Measurements from ENCODE around the gene PLCB1. TPM values are rescaled to one million over a fixed set of nuclear protein-coding genes. Genes with fewer than 3 reads are reported as not detected.

Gene PLCB1
- total RNA-seq, 4 donors from 2014 or later: 13.5 to 110 (median 30.4) TPM

DNA sequence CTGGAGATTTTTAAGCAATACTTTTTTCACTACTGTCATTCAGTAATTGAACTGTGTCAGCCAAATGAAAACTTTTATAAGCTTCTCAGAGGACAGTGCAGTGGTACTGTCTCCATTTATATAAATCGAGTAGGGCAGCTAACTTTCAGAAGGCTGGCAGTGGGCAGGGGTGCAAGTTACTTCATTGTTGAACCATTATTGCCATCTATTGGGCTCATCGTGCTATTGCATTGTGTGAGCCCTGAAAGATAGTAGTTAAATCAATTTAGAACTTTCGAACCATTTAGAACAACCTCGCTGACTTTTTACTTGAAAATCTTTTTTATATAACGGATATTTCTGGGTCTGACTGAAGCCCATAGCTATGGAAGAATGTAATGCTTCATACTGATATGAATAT, 589.0 kb downstream of the PLCB1 start:
- peak in 1 of 2 donors; percentile 33 for DNase-seq
- Histone ChIP-seq H3K27me3 (no peaks in the 10 kb centered on the region), H3K9me3 (no peaks in the 10 kb centered on the region), H3K36me3 (no peaks in the 10 kb centered on the region), H3K27ac (no peak overlapping the region), H3K4me1 (no peaks in the 10 kb centered on the region), H3K4me3 (no peak overlapping the region)
- intact Hi-C loops (cut with DNase I; ENCODE audit: low total_unique reads): loop anchor here (5.0 to 10.0 kb wide), 2 partner anchors 336 to 679 kb away; no protein-coding TSS in a partner anchor
- TF ChIP-seq, protein P1, sequence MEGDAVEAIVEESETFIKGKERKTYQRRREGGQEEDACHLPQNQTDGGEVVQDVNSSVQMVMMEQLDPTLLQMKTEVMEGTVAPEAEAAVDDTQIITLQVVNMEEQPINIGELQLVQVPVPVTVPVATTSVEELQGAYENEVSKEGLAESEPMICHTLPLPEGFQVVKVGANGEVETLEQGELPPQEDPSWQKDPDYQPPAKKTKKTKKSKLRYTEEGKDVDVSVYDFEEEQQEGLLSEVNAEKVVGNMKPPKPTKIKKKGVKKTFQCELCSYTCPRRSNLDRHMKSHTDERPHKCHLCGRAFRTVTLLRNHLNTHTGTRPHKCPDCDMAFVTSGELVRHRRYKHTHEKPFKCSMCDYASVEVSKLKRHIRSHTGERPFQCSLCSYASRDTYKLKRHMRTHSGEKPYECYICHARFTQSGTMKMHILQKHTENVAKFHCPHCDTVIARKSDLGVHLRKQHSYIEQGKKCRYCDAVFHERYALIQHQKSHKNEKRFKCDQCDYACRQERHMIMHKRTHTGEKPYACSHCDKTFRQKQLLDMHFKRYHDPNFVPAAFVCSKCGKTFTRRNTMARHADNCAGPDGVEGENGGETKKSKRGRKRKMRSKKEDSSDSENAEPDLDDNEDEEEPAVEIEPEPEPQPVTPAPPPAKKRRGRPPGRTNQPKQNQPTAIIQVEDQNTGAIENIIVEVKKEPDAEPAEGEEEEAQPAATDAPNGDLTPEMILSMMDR (IDR thresholded peaks at IDR 0.05): peak; percentile 45 to 75 (median 53)
- no peak for TF ChIP-seq POLR2A (IDR thresholded peaks at IDR 0.05)

DNA sequence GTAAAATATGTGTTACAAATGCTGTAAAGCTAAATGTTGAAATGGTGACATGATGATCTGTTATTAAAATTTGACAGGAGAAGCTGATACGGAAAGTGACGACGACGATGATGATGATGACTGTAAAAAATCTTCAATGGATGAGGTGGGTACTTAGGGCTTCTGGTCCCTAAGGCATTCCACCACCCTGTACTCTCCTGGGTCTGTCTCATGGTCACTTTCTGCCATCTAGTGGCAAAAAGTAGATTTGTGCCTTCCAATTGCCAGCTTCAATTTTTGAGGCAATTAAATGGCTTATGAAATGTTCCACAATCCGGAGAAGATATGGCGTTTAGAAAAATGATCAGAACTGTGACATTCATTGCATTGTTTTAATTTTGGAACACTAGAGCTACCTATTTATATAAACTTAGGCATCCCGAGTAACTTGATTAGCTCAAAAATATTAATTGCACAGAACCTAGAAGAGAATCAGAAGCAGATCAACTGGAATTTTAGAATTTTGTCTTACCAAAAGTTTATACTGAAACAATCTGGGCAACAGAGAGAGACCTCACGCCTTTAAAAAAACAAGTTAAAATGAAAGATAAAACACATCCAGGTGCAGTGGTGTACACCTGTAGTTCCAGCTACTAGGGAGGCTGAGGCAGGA, 590.3 kb downstream of the PLCB1 start:
- TF ChIP-seq, protein P1 (IDR thresholded peaks at IDR 0.05): peak; percentile 72 to 85 (median 80)
- TF ChIP-seq POLR2A (IDR thresholded peaks at IDR 0.05): no peak
- Histone ChIP-seq H3K27ac (no peak overlapping the region), H3K27me3 (no peaks in the 10 kb centered on the region), H3K4me1 (no peaks in the 10 kb centered on the region), H3K4me3 (no peak overlapping the region), H3K9me3 (no peaks in the 10 kb centered on the region), H3K36me3 (no peaks in the 10 kb centered on the region)
- DNase-seq: peak; percentile 20 to 21
- intact Hi-C loops (cut with DNase I; ENCODE audit: low total_unique reads): loop anchor here (5.0 to 10.0 kb wide), 2 partner anchors 338 to 680 kb away; no protein-coding TSS in a partner anchor

DNA sequence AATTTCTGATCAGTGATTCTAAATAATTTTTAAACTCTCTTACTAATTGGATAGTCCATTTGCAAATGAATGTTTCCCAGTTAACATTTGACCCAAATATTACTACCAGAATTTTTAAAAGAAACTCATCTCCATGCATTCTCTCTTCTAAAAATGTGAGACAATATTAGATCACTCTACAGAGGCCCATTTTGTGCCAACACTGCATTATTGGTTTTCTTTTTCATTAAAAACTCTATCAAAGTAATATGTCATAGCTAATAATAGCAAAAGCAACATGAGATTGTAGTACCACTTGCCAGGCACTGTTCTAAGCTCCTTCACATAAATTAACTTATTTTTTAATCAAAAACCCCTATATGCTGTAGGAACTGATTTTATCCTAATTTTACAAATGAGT, 591.2 kb downstream of the PLCB1 start:
- no peaks in the 10 kb centered on the region for H3K36me3 ChIP-seq
- no peak for TF ChIP-seq POLR2A (IDR thresholded peaks at IDR 0.05)
- TF ChIP-seq, protein P1 (IDR thresholded peaks at IDR 0.05): no peak
- no peaks in the 10 kb centered on the region for H3K27me3 ChIP-seq
- H3K9me3 ChIP-seq: no peaks in the 10 kb centered on the region
- no peak overlapping the region for H3K27ac ChIP-seq
- H3K4me3 ChIP-seq: no peak overlapping the region
- no peaks in the 10 kb centered on the region for H3K4me1 ChIP-seq
- DNase-seq: no peak
- intact Hi-C loops (cut with DNase I; ENCODE audit: low total_unique reads): loop anchor here (5.0 to 10.0 kb wide), 2 partner anchors 338 to 681 kb away; no protein-coding TSS in a partner anchor

DNA sequence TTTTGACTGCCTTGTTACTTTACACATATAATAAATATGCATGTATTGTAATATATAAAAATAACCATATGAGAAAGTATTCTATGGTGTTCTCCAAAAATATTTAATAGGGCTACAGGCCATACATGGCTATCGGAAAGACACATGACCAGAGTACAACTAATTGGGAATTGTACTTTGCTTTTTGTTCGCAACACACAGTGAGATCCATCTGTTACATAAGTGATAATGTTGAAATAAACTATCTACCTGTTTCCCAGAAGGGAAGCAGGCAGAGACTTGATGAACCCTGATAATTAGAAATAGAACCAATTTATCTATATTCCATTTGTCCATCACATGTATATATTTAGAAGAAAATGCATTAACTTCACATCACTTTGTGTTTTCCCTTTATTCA, 592.8 kb downstream of the PLCB1 start:
- TF ChIP-seq POLR2A (IDR thresholded peaks at IDR 0.05): no peak
- TF ChIP-seq, protein P1 (IDR thresholded peaks at IDR 0.05): no peak
- H3K27me3 ChIP-seq: no peaks in the 10 kb centered on the region

DNA sequence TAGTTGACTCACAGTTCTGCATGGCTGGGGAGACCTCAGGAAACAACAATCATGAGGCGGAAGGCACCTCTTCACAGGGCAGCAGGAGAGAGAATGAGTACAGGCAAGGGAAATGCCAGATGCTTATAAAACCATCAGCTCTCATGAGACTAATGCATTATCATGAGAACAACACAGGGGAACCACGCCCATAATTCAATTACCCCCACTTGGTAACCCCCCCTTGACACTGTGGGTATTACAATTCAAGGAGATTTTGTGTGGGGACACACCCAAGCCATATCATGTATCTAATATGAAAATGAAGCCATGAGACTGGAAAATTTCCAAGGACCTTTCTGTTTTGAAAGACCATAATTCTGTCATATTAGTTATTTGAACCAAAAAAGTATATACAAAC, 594.4 kb downstream of the PLCB1 start:
- TF ChIP-seq, protein P1 (IDR thresholded peaks at IDR 0.05): no peak
- TF ChIP-seq POLR2A (IDR thresholded peaks at IDR 0.05): no peak
- intact Hi-C loops (cut with DNase I; ENCODE audit: low total_unique reads): loop anchor here (10.0 kb wide), 1 partner anchor 342 kb away; no protein-coding TSS in a partner anchor

More for the DNA sequence above, 592.8 kb downstream of the PLCB1 start:
- no peak overlapping the region for H3K4me3 ChIP-seq
- H3K36me3 ChIP-seq: no peaks in the 10 kb centered on the region
- intact Hi-C loops (cut with DNase I; ENCODE audit: low total_unique reads): loop anchor here (5.0 to 10.0 kb wide), 2 partner anchors 340 to 683 kb away; no protein-coding TSS in a partner anchor
- H3K4me1 ChIP-seq: no peaks in the 10 kb centered on the region
- H3K9me3 ChIP-seq: no peaks in the 10 kb centered on the region
- no peak overlapping the region for H3K27ac ChIP-seq
- no peak for DNase-seq

More for the DNA sequence above, 594.4 kb downstream of the PLCB1 start:
- H3K4me1 ChIP-seq: no peaks in the 10 kb centered on the region
- no peaks in the 10 kb centered on the region for H3K36me3 ChIP-seq
- no peak for DNase-seq
- no peaks in the 10 kb centered on the region for H3K27me3 ChIP-seq
- no peak overlapping the region for H3K4me3 ChIP-seq
- H3K27ac ChIP-seq: no peak overlapping the region
- no peaks in the 10 kb centered on the region for H3K9me3 ChIP-seq

All from uterus (tissue), 4 donors.